Naive thymus-derived CD4-positive, alpha-beta T cell (primary cell): ENCODE results near the gene STX8. TPM values are rescaled to one million over a fixed set of nuclear protein-coding genes. Genes with fewer than 3 reads are reported as not detected.

ENCODE experiments used
- ATAC-seq: fragments of 150-1000 bp; cut with Tn5 transposase; 2 replicates; pipeline ENCODE4 v1.10.0; 2021; ENCODE audit warnings: mild to moderate bottlenecking, moderate library complexity
- CTCF ChIA-PET: fragments of 350-600 bp; sonication (Branson Sonifier 250); formaldehyde crosslinking; loops from one replicate; lab custom pipeline; 2021; ENCODE audit warnings: antibody characterized with exemption; lab: Charles Lee
- POLR2A ChIA-PET: fragments of 350-600 bp; sonication (Branson Sonifier 250); formaldehyde crosslinking; loops from one replicate; lab custom pipeline; 2021; ENCODE audit warnings: antibody characterized with exemption, inconsistent platforms; lab: Charles Lee
- DNase-seq, 9 donors: peaks; one replicate each; pipeline versions ENCODE4 v3.0.0 to v3.0.0-alpha.2; 2020 to 2022; ENCODE audit warnings: mixed read lengths in 1 of 9
- H3K27ac ChIP-seq: one replicate; pipeline ENCODE4 v1.7.0; 2013; ENCODE audit warnings: mild to moderate bottlenecking, low read depth, low read length, moderate library complexity
- H3K27me3 ChIP-seq, 2 donors: one replicate each; pipeline ENCODE4 v1.7.0; 2013; ENCODE audit warnings: low read length in 2 of 2, mild to moderate bottlenecking in 2 of 2, moderate library complexity in 2 of 2; ENCODE audit not compliant: control insufficient read depth in 2 of 2, insufficient read depth in 2 of 2
- H3K36me3 ChIP-seq, 3 experiments: 1 replicate in 2 of 3; 2 replicates in 1 of 3; pipeline ENCODE4 v1.7.0; 2013; ENCODE audit warnings: low read length in 3 of 3, mild to moderate bottlenecking in 3 of 3, moderate library complexity in 1 of 3; ENCODE audit not compliant: insufficient read depth in 3 of 3, control insufficient read depth in 2 of 3
- H3K4me1 ChIP-seq, 2 donors: one replicate each; pipeline ENCODE4 v1.7.0; 2013; ENCODE audit warnings: low read length in 2 of 2, mild to moderate bottlenecking in 2 of 2, moderate library complexity in 1 of 2; ENCODE audit not compliant: control insufficient read depth in 2 of 2, insufficient read depth in 2 of 2
- H3K4me3 ChIP-seq: 2 replicates; pipeline ENCODE4 v1.7.0; 2013; ENCODE audit warnings: mild to moderate bottlenecking, low read length
- H3K9me3 ChIP-seq, 3 experiments: 1 replicate in 2 of 3; 2 replicates in 1 of 3; pipeline ENCODE4 v1.7.0; 2013; ENCODE audit warnings: low read length in 3 of 3; ENCODE audit not compliant: control insufficient read depth in 2 of 3
- H3K27ac Mint-ChIP-seq, 9 donors: one replicate each; pipeline ENCODE4 v1.8.0; 2020 to 2022; ENCODE audit warnings: mixed read lengths in 9 of 9, mild to moderate bottlenecking in 8 of 9, moderate library complexity in 5 of 9, inconsistent platforms in 2 of 9
- H3K27me3 Mint-ChIP-seq, 5 donors: one replicate each; pipeline ENCODE4 v1.8.0; 2021 to 2022; ENCODE audit warnings: mixed read lengths in 5 of 5, mild to moderate bottlenecking in 1 of 5
- H3K36me3 Mint-ChIP-seq, 5 donors: one replicate each; pipeline ENCODE4 v1.8.0; 2020 to 2022; ENCODE audit warnings: mixed read lengths in 5 of 5, mild to moderate bottlenecking in 3 of 5, inconsistent platforms in 1 of 5
- H3K4me1 Mint-ChIP-seq, 7 donors: one replicate each; pipeline ENCODE4 v1.8.0; 2020 to 2022; ENCODE audit warnings: mixed read lengths in 7 of 7, mild to moderate bottlenecking in 3 of 7, inconsistent platforms in 1 of 7
- H3K4me3 Mint-ChIP-seq, 10 donors: one replicate each; pipeline ENCODE4 v1.8.0; 2020 to 2022; ENCODE audit warnings: mild to moderate bottlenecking in 10 of 10, mixed read lengths in 10 of 10, moderate library complexity in 6 of 10, inconsistent platforms in 2 of 10
- H3K9me3 Mint-ChIP-seq, 11 donors: one replicate each; pipeline ENCODE4 v1.8.0; 2020 to 2022; ENCODE audit warnings: mixed read lengths in 11 of 11, mild to moderate bottlenecking in 4 of 11, inconsistent platforms in 1 of 11, moderate library complexity in 1 of 11
- intact Hi-C, 2 donors: fragments of 100-400 bp; cut with micrococcal nuclease; formaldehyde crosslinking; loops; one replicate each; pipeline ENCODE4 v1.15.1; 2023
- polyA plus RNA-seq, 2 donors: library from polyadenylated mRNA; unstranded; fragments of 300-500 nt; fragmentation: Illumina TruSeq; gene quantifications; one replicate each; pipeline ENCODE4 v1.2.3, GENCODE V29; 2021
- total RNA-seq, 6 experiments: library from RNA in 5 of 6; stranded (reverse) in 5 of 6; gene quantifications; 1 replicate in 5 of 6; 2 replicates in 1 of 6; pipeline ENCODE4 v1.2.3 and lab custom pipeline; 2021 to 2026

The STX8 gene
- total and polyA plus RNA-seq, 7 experiments from 2014 or later = 45.1 to 116 (median 67.5) TPM

GRCh38 chr17:9206410-9206703 lies 369.3 kb downstream of the STX8 start:
- H3K36me3 Mint-ChIP-seq = no peaks in the 10 kb centered on the region
- no peak for DNase-seq
- Histone ChIP-seq H3K36me3 (no peaks in the 10 kb centered on the region), H3K4me3 (no peak overlapping the region), H3K4me1 (no peaks in the 10 kb centered on the region), H3K27me3 (no peaks in the 10 kb centered on the region), H3K9me3 (no peaks in the 10 kb centered on the region), H3K27ac (no peak overlapping the region)
- H3K27me3 Mint-ChIP-seq = peaks cover 0 to 7% (median 0%) of the 10 kb centered on the region in 5 donors
- ATAC-seq = no peak
- no peak overlapping the region for H3K27ac Mint-ChIP-seq
- ChIA-PET CTCF (no interaction called here), POLR2A (no interaction called here)
- peaks cover 0 to 14% (median 6%) of the 10 kb centered on the region in 7 donors for H3K4me1 Mint-ChIP-seq
- no peak overlapping the region for H3K4me3 Mint-ChIP-seq
- intact Hi-C loops = no loop called here
- H3K9me3 Mint-ChIP-seq = no peaks in the 10 kb centered on the region

GRCh38 chr17:9205520-9206409 lies 369.9 kb downstream of the STX8 start:
- H3K9me3 Mint-ChIP-seq = no peaks in the 10 kb centered on the region
- H3K36me3 Mint-ChIP-seq = no peaks in the 10 kb centered on the region
- H3K27ac ChIP-seq = no peak overlapping the region
- DNase-seq (no peak), ATAC-seq (no peak)
- no peaks in the 10 kb centered on the region for H3K27me3 ChIP-seq
- H3K27ac Mint-ChIP-seq = no peak overlapping the region
- no peaks in the 10 kb centered on the region for H3K36me3 ChIP-seq
- ChIA-PET CTCF (no interaction called here), POLR2A (no interaction called here)
- H3K9me3 ChIP-seq = no peaks in the 10 kb centered on the region
- peaks cover 0 to 7% (median 0%) of the 10 kb centered on the region in 5 donors for H3K27me3 Mint-ChIP-seq
- no peak overlapping the region for H3K4me3 ChIP-seq
- peaks cover 0 to 10% (median 6%) of the 10 kb centered on the region in 7 donors for H3K4me1 Mint-ChIP-seq
- intact Hi-C loops = no loop called here
- H3K4me1 ChIP-seq = no peaks in the 10 kb centered on the region
- H3K4me3 Mint-ChIP-seq = no peak overlapping the region

GRCh38 chr17:9204637-9205329 lies 370.8 kb downstream of the STX8 start:
- Histone ChIP-seq H3K9me3 (no peaks in the 10 kb centered on the region), H3K27me3 (no peaks in the 10 kb centered on the region), H3K27ac (no peak overlapping the region), H3K36me3 (no peaks in the 10 kb centered on the region), H3K4me1 (no peaks in the 10 kb centered on the region), H3K4me3 (no peak overlapping the region)
- peaks cover 0 to 10% (median 6%) of the 10 kb centered on the region in 7 donors for H3K4me1 Mint-ChIP-seq
- H3K36me3 Mint-ChIP-seq = no peaks in the 10 kb centered on the region
- H3K4me3 Mint-ChIP-seq = no peak overlapping the region
- H3K9me3 Mint-ChIP-seq = no peaks in the 10 kb centered on the region
- no peak for DNase-seq
- peaks cover 0 to 7% (median 0%) of the 10 kb centered on the region in 5 donors for H3K27me3 Mint-ChIP-seq
- ChIA-PET POLR2A (no interaction called here), CTCF (no interaction called here)
- ATAC-seq = no peak
- intact Hi-C loops = no loop called here
- no peak overlapping the region for H3K27ac Mint-ChIP-seq

- intact Hi-C loops = no loop called here
- ChIA-PET POLR2A (no interaction called here), CTCF (no interaction called here)
- H3K36me3 Mint-ChIP-seq = no peaks in the 10 kb centered on the region
- Histone ChIP-seq H3K27me3 (no peaks in the 10 kb centered on the region), H3K9me3 (no peaks in the 10 kb centered on the region), H3K4me1 (no peaks in the 10 kb centered on the region), H3K4me3 (no peak overlapping the region), H3K36me3 (no peaks in the 10 kb centered on the region), H3K27ac (no peak overlapping the region)
- no peak for ATAC-seq
- H3K9me3 Mint-ChIP-seq = no peaks in the 10 kb centered on the region
- peaks cover 0 to 7% (median 0%) of the 10 kb centered on the region in 5 donors for H3K27me3 Mint-ChIP-seq
- no peak overlapping the region for H3K27ac Mint-ChIP-seq
- H3K4me3 Mint-ChIP-seq = peak overlapping the region in 1 of 10 donors; percentile 25
- peaks cover 0 to 10% (median 6%) of the 10 kb centered on the region in 7 donors for H3K4me1 Mint-ChIP-seq
- no peak for DNase-seq
These were observed 371.7 kb downstream of the STX8 start for GRCh38 chr17:9203771-9204425.

GRCh38 chr17:9202532-9202931 lies 373.1 kb downstream of the STX8 start:
- no peak for ATAC-seq
- H3K4me1 Mint-ChIP-seq = peaks cover 0 to 10% (median 6%) of the 10 kb centered on the region in 7 donors
- Histone ChIP-seq H3K4me3 (no peak overlapping the region), H3K36me3 (no peaks in the 10 kb centered on the region), H3K27ac (no peak overlapping the region), H3K4me1 (no peaks in the 10 kb centered on the region), H3K9me3 (no peaks in the 10 kb centered on the region), H3K27me3 (no peaks in the 10 kb centered on the region)
- ChIA-PET CTCF (no interaction called here), POLR2A (no interaction called here)
- intact Hi-C loops = no loop called here
- no peaks in the 10 kb centered on the region for H3K36me3 Mint-ChIP-seq
- no peak overlapping the region for H3K27ac Mint-ChIP-seq
- DNase-seq = no peak
- H3K4me3 Mint-ChIP-seq = no peak overlapping the region
- peaks cover 0 to 7% (median 0%) of the 10 kb centered on the region in 5 donors for H3K27me3 Mint-ChIP-seq
- H3K9me3 Mint-ChIP-seq = peaks cover 0 to 4% (median 0%) of the 10 kb centered on the region in 11 donors

GRCh38 chr17:9200699-9201359 lies 374.8 kb downstream of the STX8 start:
- Histone ChIP-seq H3K27me3 (no peaks in the 10 kb centered on the region), H3K27ac (no peak overlapping the region), H3K4me1 (no peaks in the 10 kb centered on the region), H3K9me3 (no peaks in the 10 kb centered on the region), H3K36me3 (no peaks in the 10 kb centered on the region), H3K4me3 (no peak overlapping the region)
- H3K4me3 Mint-ChIP-seq = no peak overlapping the region
- H3K27me3 Mint-ChIP-seq = peaks cover 0 to 7% (median 0%) of the 10 kb centered on the region in 5 donors
- ChIA-PET CTCF (no interaction called here), POLR2A (no interaction called here)
- peaks cover 0 to 10% (median 6%) of the 10 kb centered on the region in 7 donors for H3K4me1 Mint-ChIP-seq
- ATAC-seq (no peak), DNase-seq (no peak)
- intact Hi-C loops = no loop called here
- H3K36me3 Mint-ChIP-seq = no peaks in the 10 kb centered on the region
- H3K9me3 Mint-ChIP-seq = peaks cover 0 to 4% (median 0%) of the 10 kb centered on the region in 11 donors
- H3K27ac Mint-ChIP-seq = no peak overlapping the region
